PC-9 (cell line): Measurements from ENCODE around the gene GORASP2.

Source experiments
- CTCF ChIP-seq: fragments of 200-600 bp; sonication (generic); conservative IDR thresholded peaks from 2 replicates; pipeline ENCODE4 v1.6.1; 2017; ENCODE audit warnings: mixed run types, antibody characterized with exemption, mild to moderate bottlenecking, moderate library complexity
- EZH2 ChIP-seq: fragments of 200-600 bp; sonication (generic); IDR thresholded peaks from 2 replicates; pipeline ENCODE4 v1.8.0; 2017; ENCODE audit warnings: antibody characterized with exemption, low read depth

DNA sequence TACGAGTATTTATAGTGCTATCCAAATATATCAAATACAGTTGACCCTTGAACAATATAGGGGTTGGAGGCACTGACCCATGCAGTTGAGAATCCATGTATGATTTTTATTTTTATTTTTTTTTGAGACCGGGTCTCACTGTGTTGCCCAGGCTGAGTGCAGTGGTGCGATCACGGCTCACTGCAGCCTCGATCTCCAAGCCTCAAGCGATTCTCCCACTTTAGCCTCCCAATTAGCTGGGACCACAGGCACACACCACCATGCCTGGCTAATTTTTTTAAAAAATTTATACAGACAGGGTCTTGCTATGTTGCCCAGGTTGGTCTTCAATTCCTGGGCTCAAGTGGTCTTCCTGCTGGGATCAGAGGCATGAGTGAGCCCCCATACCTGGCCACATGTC lies 70.6 kb downstream of the GORASP2 start:
- TF ChIP-seq CTCF, result no peak
- no peak for TF ChIP-seq EZH2
